GM12878 (cell line): ENCODE data around the gene SCGB3A2. TPM values are rescaled to one million over a fixed set of nuclear protein-coding genes. Genes with fewer than 3 reads are reported as not detected.

Experiments used
- ATAC-seq: fragments of 200-7000 bp; cut with Tn5 transposase; 3 replicates; pipeline ENCODE4 v1.9.1; 2020; ENCODE audit warnings: mild to moderate bottlenecking, moderate library complexity
- BruUV-seq: library from RNA; stranded (reverse); fragments of 400-500 nt; replicated peaks from 2 replicates; lab custom pipeline; 2021; lab: Mats Ljungman, UMichigan
- CTCF ChIA-PET: fragments of 300-600 bp; sonication (Branson Sonifier 250); formaldehyde crosslinking; extraction: SDS; loops from one replicate; lab custom pipeline; 2021; ENCODE audit warnings: inconsistent platforms; lab: Yijun Ruan, JAX
- POLR2A ChIA-PET: fragments of 350-600 bp; formaldehyde crosslinking; extraction: SDS; loops from one replicate; lab custom pipeline; 2021; ENCODE audit warnings: inconsistent platforms; lab: Charles Lee
- RAD21 ChIA-PET: fragments of 300-600 bp; sonication (Branson Sonifier 250); formaldehyde crosslinking; loops from one replicate; lab custom pipeline; 2023; ENCODE audit warnings: antibody characterized with exemption; ENCODE audit not compliant: unreplicated experiment; lab: Charles Lee
- SMC1A ChIA-PET: fragments of 300-600 bp; sonication (Branson Sonifier 250); formaldehyde crosslinking; loops from one replicate; lab custom pipeline; 2023; ENCODE audit not compliant: unreplicated experiment, uncharacterized antibody; lab: Charles Lee
- DNase-seq: peaks from one replicate; pipeline ENCODE4 v3.0.0-alpha.2; 2011; ENCODE audit warnings: low read depth, low spot score
- FAIRE-seq: peaks from 3 replicates; lab custom pipeline; 2011; peaks lifted over from hg19 to GRCh38; lab: Jason Lieb, UNC
- H2AFZ ChIP-seq: 2 replicates; pipeline ENCODE4 v1.6.0; 2011; ENCODE audit warnings: low read depth, low read length, control low read depth; ENCODE audit not compliant: control insufficient read depth
- H3K27ac ChIP-seq: 2 replicates; pipeline ENCODE4 v1.5.1; 2011; ENCODE audit warnings: control low read depth; ENCODE audit not compliant: control insufficient read depth, insufficient read depth
- H3K27me3 ChIP-seq, 2 experiments: replicated peaks in 1 of 2; 2 replicates each; pipeline versions ENCODE4 v1.6.0 to v1.6.1; 2011; ENCODE audit warnings: low read length in 1 of 2; ENCODE audit not compliant: control insufficient read depth in 2 of 2, insufficient read depth in 2 of 2
- H3K36me3 ChIP-seq, 2 experiments: 2 replicates each; pipeline ENCODE4 v1.5.1; 2011; ENCODE audit warnings: low read length in 1 of 2; ENCODE audit not compliant: control insufficient read depth in 2 of 2, insufficient read depth in 2 of 2
- H3K4me1 ChIP-seq: 2 replicates; pipeline ENCODE4 v1.6.1; 2011; ENCODE audit warnings: mild to moderate bottlenecking, low read length, moderate library complexity, mixed read lengths; ENCODE audit not compliant: control insufficient read depth, insufficient read depth
- H3K4me2 ChIP-seq: 2 replicates; pipeline ENCODE4 v1.6.0; 2011; ENCODE audit warnings: control low read depth; ENCODE audit not compliant: control insufficient read depth, insufficient read depth
- H3K4me3 ChIP-seq: fragments of 200-600 bp; sonication (generic); 2 replicates; pipeline ENCODE4 v1.5.1; 2016
- H3K79me2 ChIP-seq: 2 replicates; pipeline ENCODE4 v1.6.0; 2011; ENCODE audit warnings: low read length; ENCODE audit not compliant: control insufficient read depth, insufficient read depth
- H3K9ac ChIP-seq: 2 replicates; pipeline ENCODE4 v1.8.0; 2011; ENCODE audit warnings: low read length, control low read depth, mixed read lengths; ENCODE audit not compliant: control insufficient read depth, insufficient read depth
- H3K9me3 ChIP-seq: replicated peaks from 3 replicates; pipeline ENCODE4 v1.5.1; 2011; ENCODE audit warnings: mild to moderate bottlenecking, low read length; ENCODE audit not compliant: control insufficient read depth, insufficient read depth
- H4K20me1 ChIP-seq: 2 replicates; pipeline ENCODE4 v1.6.0; 2011; ENCODE audit not compliant: control insufficient read depth, insufficient read depth
- ATF2 ChIP-seq: IDR thresholded peaks from 2 replicates; pipeline ENCODE4 v1.6.1; 2012; ENCODE audit warnings: low read length, inconsistent platforms
- BMI1 ChIP-seq: fragments of 450-650 bp; IDR thresholded peaks from 2 replicates; pipeline ENCODE4 v1.6.1; 2016; ENCODE audit warnings: mild to moderate bottlenecking, moderate library complexity, borderline replicate concordance
- CREB1 ChIP-seq: IDR thresholded peaks from 2 replicates; pipeline ENCODE4 v1.6.1; 2012; ENCODE audit warnings: low read depth, mild to moderate bottlenecking, inconsistent platforms
- E2F8 ChIP-seq: fragments of 450-650 bp; IDR thresholded peaks from 2 replicates; pipeline ENCODE4 v1.6.1; 2018; ENCODE audit warnings: mild to moderate bottlenecking, low read depth, moderate library complexity; ENCODE audit not compliant: partially characterized antibody
- EZH2 ChIP-seq: IDR thresholded peaks from 2 replicates; pipeline ENCODE4 v1.6.1; 2012; ENCODE audit warnings: low read depth, mild to moderate bottlenecking, control low read depth, inconsistent platforms, low read length, borderline replicate concordance; ENCODE audit not compliant: control insufficient read depth
- HDGF ChIP-seq: fragments of 450-650 bp; IDR thresholded peaks from 2 replicates; pipeline ENCODE4 v1.6.1; 2016; ENCODE audit warnings: antibody characterized with exemption
- MYB ChIP-seq: fragments of 150-350 bp; IDR thresholded peaks from 2 replicates; pipeline ENCODE4 v1.6.1; 2014; ENCODE audit warnings: mild to moderate bottlenecking, low read depth, low read length, borderline replicate concordance
- RB1 ChIP-seq: fragments of 450-650 bp; formaldehyde crosslinking; IDR thresholded peaks from 2 replicates; pipeline ENCODE4 v1.6.1; 2017; ENCODE audit warnings: mild to moderate bottlenecking, borderline replicate concordance
- REST ChIP-seq: IDR thresholded peaks from 2 replicates; pipeline ENCODE4 v1.6.1; 2012; ENCODE audit warnings: mild to moderate bottlenecking, low read depth, low read length
- SMAD5 ChIP-seq: IDR thresholded peaks from 2 replicates; pipeline ENCODE4 v1.6.1; 2016; ENCODE audit warnings: antibody characterized with exemption, low read depth
- STAT3 ChIP-seq: IDR thresholded peaks from 2 replicates; pipeline ENCODE4 v1.6.1; 2011; ENCODE audit warnings: low read depth, low read length, improper control_type of control experiment
- ZSCAN29 ChIP-seq: fragments of 450-650 bp; IDR thresholded peaks from 2 replicates; pipeline ENCODE4 v1.6.1; 2017; ENCODE audit warnings: mild to moderate bottlenecking, moderate library complexity
- WGBS: methylation state at CpG from one replicate; pipeline ENCODE4 v1.1.6; 2016; ENCODE audit warnings: low lambda C conversion rate; ENCODE audit not compliant: insufficient replicate concordance, insufficient coverage; ENCODE audit errors: missing lambda C conversion rate; 5-methylcytosine and 5-hydroxymethylcytosine counted together
- in situ Hi-C: fragments of 300-500 bp; cut with MboI; formaldehyde crosslinking; loops from 9 replicates; pipeline ENCODE4 v1.14.3; 2018; ENCODE audit warnings: mixed read lengths
- intact Hi-C: fragments of 100-400 bp; cut with micrococcal nuclease; formaldehyde crosslinking; loops from one replicate; pipeline ENCODE4 v1.14.2; 2022; ENCODE audit not compliant: unreplicated experiment
- polyA plus RNA-seq, 11 experiments: library from polyadenylated mRNA; depleted of rRNA in 4 of 11; unstranded in 6 of 11; stranded (reverse) in 5 of 11; fragments of >200 nt; fragmentation: Nextera tagmentation in 4 of 11; fragmentation: Illumina TruSeq in 1 of 11; extraction: Ambion mirVana in 4 of 11; extraction: Trizol in 1 of 11; gene quantifications; 1 replicate in 1 of 11; 2 replicates in 10 of 11; pipeline versions ENCODE4 v1.2.1 to v1.2.3, GENCODE V29; 2011 to 2016; ENCODE audit warnings: inconsistent platforms in 2 of 11, missing spikeins in 2 of 11, low read depth in 1 of 11
- total RNA-seq, 4 experiments: library from RNA; depleted of rRNA in 3 of 4; stranded (reverse); fragments of >200 nt in 3 of 4; fragmentation: Illumina TruSeq in 1 of 4; extraction: Trizol in 1 of 4; gene quantifications; 2 replicates each; pipeline versions ENCODE4 v1.2.1 to v1.2.3, GENCODE V29; 2013 to 2021
- TF ChIP-seq, protein P1 (sequence below): IDR thresholded peaks from 2 replicates; pipeline ENCODE4 v1.6.1; 2012; ENCODE audit warnings: low read depth, low read length, improper control_type of control experiment

SCGB3A2 gene
- total and polyA plus RNA-seq, 10 of the 15 experiments (the other 5 are each of a cell fraction or from before 2014, with no cell fraction given) = 0.24 TPM; not detected in 9

DNA sequence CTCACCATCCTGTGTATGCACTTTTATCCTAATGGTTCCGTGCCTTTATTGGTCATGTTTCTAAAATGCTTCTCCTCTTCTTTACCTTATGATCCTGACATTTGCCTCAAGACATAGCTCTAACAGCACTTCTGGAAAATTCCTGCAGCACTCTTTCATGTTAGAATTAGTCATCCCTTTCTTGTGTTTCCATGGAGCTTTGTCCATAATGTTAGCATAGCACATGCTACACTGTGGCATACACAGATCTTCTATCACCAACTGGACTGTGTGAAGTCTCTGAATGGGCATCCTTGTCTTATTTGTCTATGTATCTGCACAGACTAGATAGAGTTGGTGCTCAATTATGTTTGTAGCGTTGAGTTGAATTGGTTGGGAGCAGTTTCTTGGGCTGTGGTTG is 2.0 kb downstream of the SCGB3A2 start:
- TF ChIP-seq ATF2 (no peak), SMAD5 (no peak), REST (no peak), RB1 (no peak), STAT3 (no peak), BMI1 (no peak), E2F8 (no peak), HDGF (no peak), CREB1 (no peak), ZSCAN29 (no peak), MYB (no peak), EZH2 (no peak)
- TF ChIP-seq, protein P1, sequence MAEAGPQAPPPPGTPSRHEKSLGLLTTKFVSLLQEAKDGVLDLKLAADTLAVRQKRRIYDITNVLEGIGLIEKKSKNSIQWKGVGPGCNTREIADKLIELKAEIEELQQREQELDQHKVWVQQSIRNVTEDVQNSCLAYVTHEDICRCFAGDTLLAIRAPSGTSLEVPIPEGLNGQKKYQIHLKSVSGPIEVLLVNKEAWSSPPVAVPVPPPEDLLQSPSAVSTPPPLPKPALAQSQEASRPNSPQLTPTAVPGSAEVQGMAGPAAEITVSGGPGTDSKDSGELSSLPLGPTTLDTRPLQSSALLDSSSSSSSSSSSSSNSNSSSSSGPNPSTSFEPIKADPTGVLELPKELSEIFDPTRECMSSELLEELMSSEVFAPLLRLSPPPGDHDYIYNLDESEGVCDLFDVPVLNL = no peak
- in situ Hi-C loops (no loop called here), intact Hi-C loops (no loop called here)
- Histone ChIP-seq H4K20me1 (no peaks in the 10 kb centered on the region), H3K4me3 (no peak overlapping the region), H3K4me1 (no peaks in the 10 kb centered on the region), H3K27me3 (peaks cover 0 to 3% of the 10 kb centered on the region in 2 experiments; a peak in 1 of 4 replicates), H3K9ac (no peak overlapping the region), H2AFZ (no peak overlapping the region), H3K9me3 (no peaks in the 10 kb centered on the region), H3K79me2 (no peaks in the 10 kb centered on the region), H3K4me2 (no peak overlapping the region), H3K27ac (no peak overlapping the region), H3K36me3 (no peaks in the 10 kb centered on the region)
- DNase-seq (no peak), ATAC-seq (no peak), FAIRE-seq (no peak)
- ChIA-PET SMC1A (no interaction called here), POLR2A (no interaction called here), RAD21 (no interaction called here), CTCF (no interaction called here)
- WGBS = 0% methylated on average over 2 of the region's 2 CpGs
- BruUV-seq = no TSS peak
